GM21825 (cell line): ENCODE data around the gene AFF3.

ENCODE experiments used
- ATAC-seq: cut with Tn5 transposase; IDR thresholded peaks from one replicate; pipeline ENCODE4 v1.9.1; 2021; ENCODE audit warnings: mild to moderate bottlenecking, moderate library complexity; ENCODE audit not compliant: unreplicated experiment

AFF3 gene

GRCh38 chr2:100151310-100151709, 8.9 kb upstream of the AFF3 start:
- ATAC-seq = no peak

GRCh38 chr2:100148883-100149282, 6.5 kb upstream of the AFF3 start:
- ATAC-seq = no peak

GRCh38 chr2:100146657-100146960, 4.2 kb upstream of the AFF3 start:
- no peak for ATAC-seq

GRCh38 chr2:100145893-100146656, 3.7 kb upstream of the AFF3 start:
- ATAC-seq = no peak

GRCh38 chr2:100143286-100143685, 896 bp upstream of the AFF3 start:
- no peak for ATAC-seq

- peak; percentile 6 for ATAC-seq
Observed at GRCh38 chr2:100141906-100142305, 484 bp downstream of the AFF3 start.

- ATAC-seq = no peak
Observed at GRCh38 chr2:100140582-100140981, 1.8 kb downstream of the AFF3 start.

- ATAC-seq = no peak
Observed at GRCh38 chr2:100137866-100138570, 4.4 kb downstream of the AFF3 start.

GRCh38 chr2:100137318-100137717, 5.1 kb downstream of the AFF3 start:
- ATAC-seq = no peak

GRCh38 chr2:100136310-100136709, 6.1 kb downstream of the AFF3 start:
- no peak for ATAC-seq

GRCh38 chr2:100135415-100135814, 7.0 kb downstream of the AFF3 start:
- ATAC-seq = no peak

GRCh38 chr2:100130595-100131391, 11.6 kb downstream of the AFF3 start:
- no peak for ATAC-seq

- no peak for ATAC-seq
Observed at GRCh38 chr2:100126897-100127401, 15.4 kb downstream of the AFF3 start.

- ATAC-seq = no peak
Observed at GRCh38 chr2:100126201-100126600, 16.2 kb downstream of the AFF3 start.

- no peak for ATAC-seq
Observed at GRCh38 chr2:100125626-100126025, 16.8 kb downstream of the AFF3 start.

GRCh38 chr2:100124761-100125160, 17.6 kb downstream of the AFF3 start:
- no peak for ATAC-seq

- no peak for ATAC-seq
Observed at GRCh38 chr2:100121124-100121718, 21.2 kb downstream of the AFF3 start.

- no peak for ATAC-seq
Observed at GRCh38 chr2:100119235-100119634, 23.2 kb downstream of the AFF3 start.

GRCh38 chr2:100113990-100114433, 28.4 kb downstream of the AFF3 start:
- peak; percentile 67 for ATAC-seq

GRCh38 chr2:100110614-100111000, 31.8 kb downstream of the AFF3 start:
- ATAC-seq = no peak

GRCh38 chr2:100109986-100110613, 32.3 kb downstream of the AFF3 start:
- no peak for ATAC-seq
